HepG2 (cell line): ENCODE results near the gene UCKL1. TPM values are rescaled to one million over a fixed set of nuclear protein-coding genes. Genes with fewer than 3 reads are reported as not detected.

Experiments
- ARNT2 ChIP-seq: sonication (generic); formaldehyde crosslinking; IDR thresholded peaks from 2 replicates; pipeline ENCODE4 v1.8.0; 2022; ENCODE audit warnings: mild to moderate bottlenecking, low read depth, missing genetic modification reagents, moderate library complexity
- DMAP1 ChIP-seq: IDR thresholded peaks from 2 replicates; pipeline ENCODE4 v1.6.1; 2016
- FOXO4 ChIP-seq: sonication (generic); formaldehyde crosslinking; conservative IDR thresholded peaks from 2 replicates; pipeline ENCODE4 v1.8.1; 2023; ENCODE audit warnings: missing genetic modification reagents
- GPN1 ChIP-seq: sonication (generic); formaldehyde crosslinking; IDR thresholded peaks from 2 replicates; pipeline ENCODE4 v1.5.1; 2020; ENCODE audit warnings: missing genetic modification reagents, borderline replicate concordance
- HOXA3 ChIP-seq: sonication (generic); formaldehyde crosslinking; IDR thresholded peaks from 2 replicates; pipeline ENCODE4 v1.5.0; 2020; ENCODE audit warnings: missing genetic modification reagents
- NFAT5 ChIP-seq: sonication (generic); formaldehyde crosslinking; IDR thresholded peaks from 2 replicates; pipeline ENCODE4 v1.4.0; 2020; ENCODE audit warnings: missing genetic modification reagents
- NFE2 ChIP-seq: sonication (generic); formaldehyde crosslinking; IDR thresholded peaks from 2 replicates; pipeline ENCODE4 v1.4.0; 2020; ENCODE audit warnings: missing genetic modification reagents
- SMAD3 ChIP-seq: sonication (generic); formaldehyde crosslinking; IDR thresholded peaks from 2 replicates; pipeline ENCODE4 v1.4.0; 2020; ENCODE audit warnings: missing genetic modification reagents
- TRAFD1 ChIP-seq: sonication (generic); formaldehyde crosslinking; IDR thresholded peaks from 2 replicates; pipeline ENCODE4 v1.5.1; 2020; ENCODE audit warnings: missing genetic modification reagents, mild to moderate bottlenecking, borderline replicate concordance
- ZBTB7A ChIP-seq: sonication (generic); formaldehyde crosslinking; IDR thresholded peaks from 2 replicates; pipeline ENCODE4 v1.8.0; 2022; ENCODE audit warnings: mild to moderate bottlenecking, missing genetic modification reagents
- ZNF17 ChIP-seq: sonication (generic); formaldehyde crosslinking; IDR thresholded peaks from 2 replicates; pipeline ENCODE4 v1.5.0; 2020; ENCODE audit warnings: mild to moderate bottlenecking, missing genetic modification reagents
- ZNF224 ChIP-seq: sonication (generic); formaldehyde crosslinking; IDR thresholded peaks from 2 replicates; pipeline ENCODE4 v1.5.0; 2020; ENCODE audit warnings: mild to moderate bottlenecking, missing genetic modification reagents
- ZNF770 ChIP-seq: sonication (generic); formaldehyde crosslinking; IDR thresholded peaks from 2 replicates; pipeline ENCODE4 v1.5.0; 2020; ENCODE audit warnings: mild to moderate bottlenecking, missing genetic modification reagents
- ZNF839 ChIP-seq: sonication (generic); formaldehyde crosslinking; IDR thresholded peaks from 2 replicates; pipeline ENCODE4 v1.4.0; 2020; ENCODE audit warnings: missing genetic modification reagents, mild to moderate bottlenecking, borderline replicate concordance
- polyA plus RNA-seq, 8 experiments: library from polyadenylated mRNA; depleted of rRNA in 3 of 8; stranded (reverse) in 7 of 8; unstranded in 1 of 8; fragments of >200 nt; fragmentation: Illumina TruSeq in 4 of 8; extraction: Trizol in 4 of 8; gene quantifications; 2 replicates each; pipeline versions ENCODE4 v1.2.1 to v1.2.3, GENCODE V29; 2011 to 2016; ENCODE audit warnings: low read depth in 4 of 8, missing spikeins in 1 of 8, mixed read lengths in 1 of 8; ENCODE audit not compliant: insufficient read depth in 1 of 8
- total RNA-seq, 5 experiments: library from RNA; depleted of rRNA; stranded (reverse); fragments of >200 nt; fragmentation: Illumina TruSeq; extraction: Trizol; gene quantifications; 2 replicates each; pipeline ENCODE4 v1.2.3, GENCODE V29; 2016; ENCODE audit warnings: low read depth in 1 of 5

UCKL1 gene
- total and polyA plus RNA-seq, 2 of the 13 experiments (the other 11 are each of a cell fraction or from before 2014, with no cell fraction given), result 50.2 to 126 TPM

- TF ChIP-seq ARNT2 (CRISPR knock-in tag) (no peak), FOXO4 (CRISPR knock-in tag) (0 out of 2 replicates have a peak, but pooled peaks have one; percentile 10), TRAFD1 (peak; percentile 72; the same call in 1 of the 2 replicates), NFAT5 (CRISPR knock-in tag) (no peak), SMAD3 (CRISPR knock-in tag) (no peak), DMAP1 (CRISPR knock-in tag) (no peak), ZNF839 (CRISPR knock-in tag) (0 out of 2 replicates have a peak, but pooled peaks have one; percentile 64), ZNF770 (CRISPR knock-in tag) (no peak), GPN1 (no peak), ZBTB7A (CRISPR knock-in tag) (peak; percentile 91; the same call in 1 of the 2 replicates), NFE2 (CRISPR knock-in tag) (no peak), ZNF17 (CRISPR knock-in tag) (no peak), ZNF224 (no peak), HOXA3 (CRISPR knock-in tag) (peak; percentile 74)
Measured at GRCh38 chr20:63972312-63973159, 16.3 kb upstream of the UCKL1 start (continued).
